GM12872 (cell line): ENCODE measurements around the gene UXS1.

ENCODE experiments used
- CTCF ChIP-seq: IDR thresholded peaks from 3 replicates; pipeline ENCODE4 v1.5.1; 2011; ENCODE audit warnings: low read depth, mild to moderate bottlenecking, low read length, moderate library complexity; ENCODE audit not compliant: insufficient read depth

Gene UXS1

GRCh38 chr2:106192752-106193689 lies 1.1 kb downstream of the UXS1 start:
- TF ChIP-seq CTCF = no peak

- TF ChIP-seq CTCF = no peak
Observed at GRCh38 chr2:106191511-106192016, 2.5 kb downstream of the UXS1 start.

- no peak for TF ChIP-seq CTCF
Observed at GRCh38 chr2:106189764-106190468, 4.2 kb downstream of the UXS1 start.

GRCh38 chr2:106189325-106189724 lies 4.8 kb downstream of the UXS1 start:
- no peak for TF ChIP-seq CTCF

- TF ChIP-seq CTCF = no peak
Observed at GRCh38 chr2:106187273-106187891, 6.7 kb downstream of the UXS1 start.

- no peak for TF ChIP-seq CTCF
Observed at GRCh38 chr2:106185475-106186184, 8.5 kb downstream of the UXS1 start.
